ENCODE measurements around the gene FEZF1. TPM values are rescaled to one million over a fixed set of nuclear protein-coding genes. Genes with fewer than 3 reads are reported as not detected.

FEZF1 gene
- polyA plus RNA-seq: not detected

DNA sequence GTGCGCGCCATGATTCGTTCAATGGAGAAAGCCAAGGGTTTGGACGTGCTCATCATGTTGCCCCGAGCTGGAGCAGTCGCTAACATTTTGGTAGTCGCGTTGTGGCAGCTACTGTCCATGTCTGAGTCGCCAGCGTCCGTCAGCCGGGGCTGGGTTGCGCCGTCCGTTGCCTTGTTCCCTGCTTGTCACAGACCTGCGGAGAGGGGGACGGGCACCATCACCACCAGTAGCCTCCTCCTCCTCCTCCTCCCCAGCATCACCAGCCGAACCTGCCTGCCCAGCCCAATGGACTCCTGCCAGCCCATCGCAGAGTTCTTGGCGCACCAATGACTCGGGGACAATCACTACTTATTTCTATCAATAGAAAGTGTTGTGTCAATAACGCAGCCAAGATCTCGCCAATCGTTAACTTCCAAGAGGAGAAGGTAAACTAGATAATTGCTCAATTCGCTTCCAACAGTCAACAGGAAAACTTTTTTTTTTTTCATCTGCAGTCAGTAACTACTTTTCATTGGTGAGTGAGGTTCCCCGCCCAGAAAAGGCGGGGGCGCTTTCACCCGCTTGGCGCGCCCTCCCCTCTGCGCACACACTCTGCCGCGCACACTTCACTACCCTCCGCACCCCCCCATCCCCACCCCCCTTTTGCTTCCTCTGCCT lies at the start of gene FEZF1:
Gene FEZF1 (minus strand): TSS at position 432 of the 657 bp plus-strand sequence. CDS start 313 bp downstream, at position 119.
- Mint-ChIP-seq H3K4me3 (no peak within 1 kb of the TSS), H3K27ac (no peak within 1 kb of the TSS), H3K4me1 (no peaks in the 10 kb centered on the region), H3K36me3 (no peaks in the 10 kb centered on the region), H3K27me3 (peaks cover 52% of the 10 kb centered on the region), H3K9me3 (no peaks in the 10 kb centered on the region)

DNA sequence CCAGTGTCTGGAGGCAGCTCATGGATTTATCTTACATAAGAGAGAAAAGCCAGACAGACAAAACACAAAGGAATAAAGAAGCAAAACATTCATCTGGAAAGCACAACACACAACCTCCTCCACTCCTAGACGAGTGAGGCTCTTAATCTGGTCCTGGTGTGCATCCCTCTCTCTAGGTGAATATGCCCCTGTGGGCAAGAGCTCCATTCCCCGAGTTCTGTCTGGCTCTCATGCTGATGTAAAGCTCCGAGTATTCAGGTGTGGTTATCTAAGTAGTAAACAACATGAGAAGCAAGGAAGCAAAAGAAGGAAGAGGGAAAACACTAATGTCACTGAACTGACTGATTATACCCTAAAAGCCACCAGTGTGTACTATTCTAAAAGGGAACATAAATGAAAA lies 47.9 kb upstream of the FEZF1 start:
- H3K27me3 Mint-ChIP-seq: no peaks in the 10 kb centered on the region
- no peaks in the 10 kb centered on the region for H3K9me3 Mint-ChIP-seq
- H3K4me1 Mint-ChIP-seq: no peaks in the 10 kb centered on the region
- H3K4me3 Mint-ChIP-seq: no peak overlapping the region
- H3K27ac Mint-ChIP-seq: no peak overlapping the region
- no peaks in the 10 kb centered on the region for H3K36me3 Mint-ChIP-seq

DNA sequence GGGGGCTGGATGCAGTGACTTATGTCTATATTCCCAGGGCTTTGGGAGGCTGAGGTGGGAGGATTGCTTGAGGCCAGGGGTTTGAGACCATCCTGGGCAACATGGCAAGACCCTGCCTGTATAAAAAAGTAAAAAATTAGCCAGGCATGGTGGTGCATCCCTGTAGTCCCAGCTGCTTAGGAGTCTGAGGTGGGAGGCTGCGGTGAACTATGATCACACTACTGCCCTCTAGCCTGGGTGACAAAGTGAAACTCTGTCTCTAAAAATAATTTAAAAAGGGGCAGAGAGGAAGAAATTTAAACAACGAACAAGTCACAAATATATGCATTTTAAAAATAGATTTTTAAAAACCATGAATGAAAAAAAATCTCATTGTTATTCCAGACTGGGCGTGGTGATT lies 46.2 kb upstream of the FEZF1 start:
- H3K27me3 Mint-ChIP-seq: no peaks in the 10 kb centered on the region
- H3K9me3 Mint-ChIP-seq: no peaks in the 10 kb centered on the region
- H3K4me1 Mint-ChIP-seq: no peaks in the 10 kb centered on the region
- H3K4me3 Mint-ChIP-seq: no peak overlapping the region
- no peak overlapping the region for H3K27ac Mint-ChIP-seq
- H3K36me3 Mint-ChIP-seq: no peaks in the 10 kb centered on the region

DNA sequence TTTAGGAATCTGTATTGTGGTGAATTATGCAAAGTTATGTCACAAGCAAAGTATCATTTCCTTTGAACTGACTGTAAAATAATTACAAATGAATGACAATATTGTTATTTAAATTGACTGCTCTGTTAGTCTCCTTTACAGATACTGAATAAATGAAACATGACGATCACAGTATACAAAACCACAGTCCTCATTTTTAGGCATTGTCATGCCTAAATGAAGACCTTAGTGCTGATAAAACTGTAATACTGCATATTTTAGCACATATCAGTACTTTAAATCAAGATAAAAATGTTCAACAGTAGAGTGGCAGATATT lies 39.7 kb upstream of the FEZF1 start:
- no peak overlapping the region for H3K4me3 Mint-ChIP-seq
- no peaks in the 10 kb centered on the region for H3K27me3 Mint-ChIP-seq
- no peaks in the 10 kb centered on the region for H3K36me3 Mint-ChIP-seq
- no peaks in the 10 kb centered on the region for H3K4me1 Mint-ChIP-seq
- peaks cover 0 to 3% (median 0%) of the 10 kb centered on the region in 3 donors for H3K9me3 Mint-ChIP-seq
- H3K27ac Mint-ChIP-seq: no peak overlapping the region

DNA sequence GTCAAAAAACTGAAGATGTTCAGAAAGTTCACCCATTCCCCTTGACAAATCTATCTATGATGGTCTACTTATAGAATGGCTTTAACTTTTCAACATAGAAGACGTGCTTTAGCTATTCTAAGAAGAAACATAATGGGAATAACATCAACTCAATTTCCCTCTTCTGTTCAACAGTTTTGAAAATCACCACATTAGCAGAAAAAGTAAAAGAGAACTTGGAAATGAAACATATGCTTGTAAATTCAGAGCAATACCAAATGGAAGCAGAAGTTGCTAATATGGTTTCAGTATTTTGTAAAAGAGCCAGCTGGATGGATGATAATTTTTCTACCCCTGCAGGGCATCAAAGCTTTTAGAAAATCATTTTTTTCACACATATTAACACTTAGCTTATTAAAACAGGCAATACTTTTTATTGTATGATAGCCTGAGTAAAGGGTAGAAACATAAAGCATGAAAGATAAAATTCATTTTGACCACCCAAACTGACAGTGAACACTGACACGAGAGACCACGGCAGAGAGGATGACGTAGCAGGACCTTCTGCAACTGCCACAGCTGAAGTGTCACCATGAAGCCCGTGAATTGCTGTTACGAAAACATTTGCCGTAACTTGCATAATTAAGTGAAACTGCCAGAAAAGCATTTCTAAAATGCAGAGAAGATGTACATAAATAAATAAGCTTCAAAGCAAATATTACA lies 39.2 kb upstream of the FEZF1 start:
- no peaks in the 10 kb centered on the region for H3K27me3 Mint-ChIP-seq
- H3K4me3 Mint-ChIP-seq: no peak overlapping the region
- no peak overlapping the region for H3K27ac Mint-ChIP-seq
- H3K9me3 Mint-ChIP-seq: peaks cover 0 to 3% (median 0%) of the 10 kb centered on the region in 3 donors
- H3K4me1 Mint-ChIP-seq: no peaks in the 10 kb centered on the region
- no peaks in the 10 kb centered on the region for H3K36me3 Mint-ChIP-seq

DNA sequence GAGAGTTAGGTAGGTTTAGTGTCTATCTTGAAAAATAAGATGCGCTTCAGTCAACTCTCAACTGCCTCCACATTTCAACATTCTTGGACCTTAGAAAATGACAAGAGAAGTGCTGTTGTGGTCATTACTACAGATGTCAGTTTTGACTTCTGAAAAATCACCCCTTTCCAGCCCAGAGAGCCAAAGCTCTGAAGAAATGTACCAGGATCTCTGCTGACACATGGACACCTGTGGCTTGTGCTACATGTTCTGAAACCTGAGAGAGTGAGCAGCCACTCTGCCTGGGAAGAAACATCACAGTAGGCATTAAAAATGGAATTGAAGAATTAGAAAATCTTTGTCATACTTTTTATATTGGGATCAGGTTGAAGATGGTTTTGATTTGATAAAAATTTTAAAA lies 35.9 kb upstream of the FEZF1 start:
- H3K9me3 Mint-ChIP-seq: peaks cover 0 to 3% (median 0%) of the 10 kb centered on the region in 3 donors
- no peaks in the 10 kb centered on the region for H3K27me3 Mint-ChIP-seq
- H3K36me3 Mint-ChIP-seq: no peaks in the 10 kb centered on the region

DNA sequence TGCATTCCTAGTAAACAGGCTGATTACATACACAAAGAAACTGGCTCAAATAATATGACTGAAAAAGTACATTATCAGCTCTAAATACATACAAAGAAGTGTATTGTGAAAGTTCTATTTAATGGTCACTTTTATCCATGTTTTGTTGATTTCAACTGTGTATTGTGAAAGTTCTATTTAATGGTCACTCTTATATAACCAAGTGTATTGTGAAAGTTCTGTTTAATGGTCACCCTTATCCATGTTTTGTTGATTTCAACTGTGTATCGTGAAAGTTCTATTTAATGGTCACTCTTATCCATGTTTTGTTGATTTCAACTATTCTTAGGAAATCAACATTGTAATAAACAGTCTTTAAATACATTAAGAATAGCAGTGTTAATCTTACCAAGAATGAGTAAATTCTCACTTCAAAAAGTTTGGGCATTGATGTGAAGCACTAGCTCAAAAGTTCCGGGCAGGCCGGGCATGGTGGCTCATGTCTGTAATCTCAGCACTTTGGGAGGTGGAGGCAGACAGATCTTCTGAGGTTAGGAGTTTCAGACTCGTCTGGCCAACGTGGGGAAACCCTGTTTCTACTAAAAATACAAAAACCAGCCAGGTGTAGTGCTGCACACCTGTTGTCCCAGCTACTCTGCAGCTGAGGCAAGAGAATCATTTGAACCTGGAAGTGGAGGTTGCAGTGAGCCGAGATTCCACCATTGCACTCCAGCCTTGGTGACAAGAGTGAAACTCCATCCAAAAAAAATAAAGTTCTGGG lies 34.8 kb upstream of the FEZF1 start:
- no peaks in the 10 kb centered on the region for H3K4me1 Mint-ChIP-seq
- H3K36me3 Mint-ChIP-seq: no peaks in the 10 kb centered on the region
- no peak overlapping the region for H3K27ac Mint-ChIP-seq
- peaks cover 0 to 3% (median 0%) of the 10 kb centered on the region in 3 donors for H3K9me3 Mint-ChIP-seq
- H3K4me3 Mint-ChIP-seq: no peak overlapping the region
- no peaks in the 10 kb centered on the region for H3K27me3 Mint-ChIP-seq

More for the DNA sequence above, 35.9 kb upstream of the FEZF1 start:
- H3K27ac Mint-ChIP-seq: no peak overlapping the region
- H3K4me1 Mint-ChIP-seq: no peaks in the 10 kb centered on the region
- no peak overlapping the region for H3K4me3 Mint-ChIP-seq

DNA sequence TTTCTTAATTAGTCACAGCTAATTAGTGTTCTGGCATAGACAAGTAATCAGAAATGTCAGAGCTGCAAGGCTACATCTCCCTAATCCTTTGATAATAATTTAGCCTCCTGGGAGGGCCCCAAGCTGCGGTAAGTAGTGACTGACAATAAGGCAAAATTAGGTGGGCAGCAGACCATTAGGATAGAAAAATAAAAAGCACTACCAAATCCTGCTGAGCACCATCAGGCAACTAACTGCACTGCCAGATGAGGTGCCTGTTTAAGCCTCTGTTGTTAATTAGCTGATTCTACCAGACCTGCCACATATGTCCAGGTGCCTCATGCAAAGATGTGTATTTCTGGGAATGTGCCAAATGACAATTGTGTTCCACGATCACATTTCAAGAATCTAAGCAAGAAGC lies 32.5 kb upstream of the FEZF1 start:
- Mint-ChIP-seq H3K27ac (no peak overlapping the region), H3K36me3 (no peaks in the 10 kb centered on the region), H3K9me3 (peaks cover 0 to 3% (median 0%) of the 10 kb centered on the region in 3 donors), H3K27me3 (no peaks in the 10 kb centered on the region), H3K4me3 (no peak overlapping the region), H3K4me1 (no peaks in the 10 kb centered on the region)

DNA sequence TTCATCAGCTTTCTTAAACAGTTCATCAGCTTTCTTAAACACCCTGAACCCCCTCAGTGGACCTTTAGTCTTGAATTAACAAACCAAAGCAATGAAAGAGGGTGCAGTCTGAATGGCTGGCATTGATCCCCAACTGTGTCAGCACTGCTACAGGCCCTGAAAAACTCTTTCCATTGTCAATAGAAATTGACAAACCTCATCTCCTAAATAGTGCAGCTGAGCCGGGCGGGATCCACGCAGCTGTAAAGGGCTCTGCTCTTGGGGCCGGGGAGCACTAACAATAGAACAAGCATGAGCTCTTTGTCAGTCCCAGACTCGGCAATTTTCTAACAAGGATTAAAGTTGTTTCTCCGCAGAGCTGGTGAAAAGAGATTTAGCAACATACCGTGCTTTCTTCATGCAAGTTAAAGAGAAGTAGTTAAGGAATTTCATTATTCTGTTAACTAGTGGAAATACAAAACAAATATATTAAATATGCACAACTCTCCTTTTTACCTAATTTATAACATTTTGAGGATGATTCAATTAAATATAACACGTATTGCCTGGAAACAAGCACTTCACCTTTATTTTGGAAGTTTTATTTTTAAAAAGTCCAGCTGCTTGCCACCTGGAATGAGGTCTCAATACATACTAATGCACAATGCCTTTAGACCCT lies 24.7 kb upstream of the FEZF1 start:
- no peak overlapping the region for H3K4me3 Mint-ChIP-seq
- no peak overlapping the region for H3K27ac Mint-ChIP-seq
- H3K4me1 Mint-ChIP-seq: no peaks in the 10 kb centered on the region
- H3K36me3 Mint-ChIP-seq: no peaks in the 10 kb centered on the region
- H3K27me3 Mint-ChIP-seq: no peaks in the 10 kb centered on the region
- no peaks in the 10 kb centered on the region for H3K9me3 Mint-ChIP-seq

DNA sequence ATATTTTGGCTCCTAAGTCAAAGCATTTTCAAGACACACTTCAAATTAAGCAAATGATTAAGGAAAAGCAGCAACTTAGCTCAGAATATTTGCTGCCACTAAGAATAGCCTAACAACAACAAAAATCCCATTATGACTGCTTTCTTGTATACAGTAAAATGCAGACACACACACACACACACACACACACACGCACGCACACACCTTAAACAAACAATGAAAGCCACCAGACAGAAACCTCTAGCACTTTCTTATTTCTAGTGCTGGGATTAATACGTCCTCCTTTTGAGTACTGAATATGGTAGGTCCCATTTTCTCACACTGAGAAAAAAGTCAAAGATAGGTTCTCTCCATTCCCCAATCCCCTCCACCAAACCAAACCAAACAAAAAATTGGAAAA lies 23.4 kb upstream of the FEZF1 start:
- no peaks in the 10 kb centered on the region for H3K4me1 Mint-ChIP-seq
- H3K9me3 Mint-ChIP-seq: no peaks in the 10 kb centered on the region
- H3K36me3 Mint-ChIP-seq: no peaks in the 10 kb centered on the region
- no peak overlapping the region for H3K4me3 Mint-ChIP-seq
- H3K27ac Mint-ChIP-seq: no peak overlapping the region
- H3K27me3 Mint-ChIP-seq: no peaks in the 10 kb centered on the region

DNA sequence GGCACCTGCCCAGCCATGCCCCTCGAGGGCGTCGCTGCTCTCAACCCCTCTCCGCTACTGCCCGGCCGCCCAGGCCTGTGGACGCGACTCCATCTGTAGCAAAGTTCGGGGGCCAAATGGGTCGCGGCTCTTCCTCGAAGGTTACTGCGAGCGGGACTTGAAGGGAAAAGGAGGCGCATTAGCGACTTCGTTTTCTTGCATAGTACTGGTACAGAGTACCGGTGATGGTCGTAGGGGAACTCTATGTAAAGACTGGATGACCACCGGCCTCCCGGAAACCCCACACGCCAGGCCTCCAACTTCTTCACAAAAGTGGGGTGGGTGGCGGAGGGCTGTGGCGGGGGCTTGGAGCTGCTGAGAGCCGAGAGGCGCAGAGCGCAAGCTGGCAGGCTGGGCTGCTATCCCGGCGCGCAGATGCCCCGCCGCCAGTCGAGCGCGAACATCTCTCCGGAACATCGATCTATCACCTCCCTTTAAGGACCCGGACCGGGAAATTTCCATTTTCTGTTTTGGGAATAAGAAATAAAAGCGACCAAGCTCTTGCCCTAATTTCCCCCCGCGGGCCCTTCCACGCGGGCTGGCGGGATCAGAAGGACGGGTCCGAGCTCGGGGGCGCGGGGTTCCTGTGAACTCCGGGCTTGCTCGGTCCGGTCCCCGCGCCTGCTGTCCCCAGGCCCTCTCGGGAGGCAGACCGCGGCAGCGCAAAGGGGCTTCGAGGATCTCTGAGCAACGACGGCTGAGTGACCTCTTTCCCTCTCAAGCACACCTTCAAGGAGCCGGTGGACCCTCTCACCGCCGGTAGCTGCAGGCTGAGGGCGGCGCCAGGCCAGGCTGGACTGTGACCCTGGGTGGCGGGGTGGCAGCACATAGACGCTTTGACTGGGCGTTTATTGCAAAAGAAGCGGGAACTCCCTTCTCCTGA lies 12.2 kb upstream of the FEZF1 start:
- H3K9me3 Mint-ChIP-seq: peaks cover 0 to 5% (median 1%) of the 10 kb centered on the region in 3 donors
- H3K27me3 Mint-ChIP-seq: peaks cover 33% of the 10 kb centered on the region
- no peaks in the 10 kb centered on the region for H3K36me3 Mint-ChIP-seq
- H3K27ac Mint-ChIP-seq: no peak overlapping the region
- no peaks in the 10 kb centered on the region for H3K4me1 Mint-ChIP-seq
- no peak overlapping the region for H3K4me3 Mint-ChIP-seq

DNA sequence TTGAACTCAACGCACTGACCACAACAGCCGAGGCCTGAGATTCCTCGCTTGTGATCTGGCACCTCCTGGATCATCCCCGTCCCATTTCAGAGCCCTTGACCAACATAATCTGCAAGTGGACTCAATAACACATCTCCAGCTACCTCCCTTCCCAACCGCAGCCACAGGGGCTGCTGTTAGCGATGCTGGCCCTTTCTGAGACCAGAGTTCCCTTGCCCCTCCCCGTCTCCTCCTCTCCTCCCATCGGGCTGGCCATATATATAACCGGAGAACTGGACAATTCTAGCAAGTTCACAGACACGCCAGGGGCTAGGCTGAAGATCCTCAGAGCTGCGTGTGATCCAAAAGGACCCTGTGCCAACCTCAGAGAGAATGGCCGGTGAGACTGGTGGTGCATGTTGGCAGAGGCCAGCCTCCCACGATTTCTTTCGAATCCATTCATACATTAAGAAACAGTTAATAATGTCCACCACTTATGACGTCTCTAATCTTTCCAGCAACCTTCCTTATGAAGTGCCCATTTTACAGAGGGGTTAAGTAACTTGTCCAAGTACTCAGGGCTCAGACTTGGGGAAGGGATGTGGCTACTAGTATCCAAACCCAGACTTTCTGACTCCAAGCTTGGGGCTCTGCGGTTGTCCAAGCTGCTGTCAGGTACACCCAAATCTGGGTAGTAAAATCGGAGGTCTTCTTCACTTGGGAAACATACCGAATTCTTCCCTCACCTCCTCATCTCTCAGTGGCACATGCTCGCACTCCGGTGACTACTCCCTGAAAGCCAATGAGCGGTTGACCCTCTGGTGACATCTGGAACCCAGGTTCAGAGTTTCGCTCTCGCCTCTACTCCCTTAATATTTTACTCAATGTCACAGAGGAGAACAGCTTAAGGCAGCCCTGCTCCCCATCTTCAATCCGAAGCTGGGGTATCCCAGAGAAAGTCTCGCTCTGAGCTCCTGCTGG lies 11.2 kb upstream of the FEZF1 start:
- Mint-ChIP-seq H3K27ac (no peak overlapping the region), H3K36me3 (no peaks in the 10 kb centered on the region), H3K27me3 (peaks cover 41% of the 10 kb centered on the region), H3K4me1 (peaks cover under 1 to 5% (median 5%) of the 10 kb centered on the region in 3 donors), H3K9me3 (peaks cover 0 to 5% (median 1%) of the 10 kb centered on the region in 3 donors), H3K4me3 (no peak overlapping the region)

DNA sequence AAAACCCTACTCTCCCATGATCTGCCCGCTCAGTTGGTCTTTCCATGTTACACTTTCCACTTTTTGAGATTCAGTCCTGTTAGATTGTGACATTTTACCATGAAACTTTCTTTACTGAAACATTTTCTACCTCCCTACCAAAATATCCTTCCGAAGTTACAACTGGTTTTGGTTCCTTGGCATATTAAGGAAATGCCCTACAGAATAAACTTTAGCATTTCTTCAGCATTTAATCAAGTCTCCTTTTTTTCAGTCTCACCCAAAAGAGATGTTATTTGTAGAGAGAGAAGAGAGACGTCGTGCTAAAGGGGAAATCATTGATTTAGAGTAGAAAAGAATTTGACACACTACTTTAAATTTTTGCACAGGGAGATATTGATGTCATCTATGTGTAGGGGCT lies 9.7 kb upstream of the FEZF1 start:
- Mint-ChIP-seq H3K9me3 (peaks cover 0 to 5% (median 1%) of the 10 kb centered on the region in 3 donors), H3K4me1 (peaks cover 2 to 6% (median 5%) of the 10 kb centered on the region in 3 donors), H3K27ac (no peak overlapping the region), H3K4me3 (no peak overlapping the region), H3K27me3 (peaks cover 48% of the 10 kb centered on the region), H3K36me3 (no peaks in the 10 kb centered on the region)

Data from IgD-negative memory B cell (primary cell).